ENCODE measurements around the gene SULT1A3. TPM values are rescaled to one million over a fixed set of nuclear protein-coding genes. Genes with fewer than 3 reads are reported as not detected.

SULT1A3 gene
- total RNA-seq, 1 experiment from 2014 or later, result 8.3 TPM

- no peak for DNase-seq (ENCODE audit: low spot score)
- Mint-ChIP-seq H3K4me1 (no peaks in the 10 kb centered on the region), H3K9me3 (peaks cover 6% of the 10 kb centered on the region), H3K27ac (no peak overlapping the region), H3K4me3 (no peak overlapping the region), H3K27me3 (ENCODE audit: low read depth) (peaks cover 27% of the 10 kb centered on the region), H3K36me3 (peaks cover 5% of the 10 kb centered on the region)
- ATAC-seq, result no peak
- TF ChIP-seq ESRRA (CRISPR knock-in tag; IDR thresholded peaks at IDR 0.05; ENCODE audit: borderline replicate concordance) (no peak), MXD4 (CRISPR knock-in tag; IDR thresholded peaks at IDR 0.05; ENCODE audit: borderline replicate concordance) (no peak)
- TF ChIP-seq, protein P1, sequence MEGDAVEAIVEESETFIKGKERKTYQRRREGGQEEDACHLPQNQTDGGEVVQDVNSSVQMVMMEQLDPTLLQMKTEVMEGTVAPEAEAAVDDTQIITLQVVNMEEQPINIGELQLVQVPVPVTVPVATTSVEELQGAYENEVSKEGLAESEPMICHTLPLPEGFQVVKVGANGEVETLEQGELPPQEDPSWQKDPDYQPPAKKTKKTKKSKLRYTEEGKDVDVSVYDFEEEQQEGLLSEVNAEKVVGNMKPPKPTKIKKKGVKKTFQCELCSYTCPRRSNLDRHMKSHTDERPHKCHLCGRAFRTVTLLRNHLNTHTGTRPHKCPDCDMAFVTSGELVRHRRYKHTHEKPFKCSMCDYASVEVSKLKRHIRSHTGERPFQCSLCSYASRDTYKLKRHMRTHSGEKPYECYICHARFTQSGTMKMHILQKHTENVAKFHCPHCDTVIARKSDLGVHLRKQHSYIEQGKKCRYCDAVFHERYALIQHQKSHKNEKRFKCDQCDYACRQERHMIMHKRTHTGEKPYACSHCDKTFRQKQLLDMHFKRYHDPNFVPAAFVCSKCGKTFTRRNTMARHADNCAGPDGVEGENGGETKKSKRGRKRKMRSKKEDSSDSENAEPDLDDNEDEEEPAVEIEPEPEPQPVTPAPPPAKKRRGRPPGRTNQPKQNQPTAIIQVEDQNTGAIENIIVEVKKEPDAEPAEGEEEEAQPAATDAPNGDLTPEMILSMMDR (IDR thresholded peaks at IDR 0.05), result no peak
- CTCF ChIA-PET, result interaction anchor here (0.7 to 1.4 kb wide), 2 partner anchors 52 to 229 kb away, joined by 3 to 4 read pairs; no protein-coding TSS in a partner anchor
- POLR2A ChIA-PET, result no interaction called here
Observed at GRCh38 chr16:30163538-30163937, 35.5 kb upstream of the SULT1A3 start.

GRCh38 chr16:30166202-30166902, 32.7 kb upstream of the SULT1A3 start:
- H3K27me3 Mint-ChIP-seq (ENCODE audit: low read depth), result peaks cover 21% of the 10 kb centered on the region
- no peak for ATAC-seq
- no peak overlapping the region for H3K27ac Mint-ChIP-seq
- ChIA-PET POLR2A (no interaction called here), CTCF (no interaction called here)
- no peaks in the 10 kb centered on the region for H3K4me1 Mint-ChIP-seq
- peaks cover 2% of the 10 kb centered on the region; the same call in 1 of the 2 replicates for H3K36me3 Mint-ChIP-seq
- DNase-seq (ENCODE audit: low spot score), result no peak
- H3K4me3 Mint-ChIP-seq, result no peak overlapping the region
- H3K9me3 Mint-ChIP-seq, result peaks cover 3% of the 10 kb centered on the region; the same call in 1 of the 2 replicates
- TF ChIP-seq SP1 (CRISPR knock-in tag; conservative IDR thresholded peaks at IDR 0.05) (no peak), MXD4 (CRISPR knock-in tag; IDR thresholded peaks at IDR 0.05; ENCODE audit: borderline replicate concordance) (no peak), SMAD3 (CRISPR knock-in tag; IDR thresholded peaks at IDR 0.05; ENCODE audit: borderline replicate concordance) (no peak), STAT6 (CRISPR knock-in tag; conservative IDR thresholded peaks at IDR 0.05; ENCODE audit: low read depth) (no peak), JUN (CRISPR knock-in tag; IDR thresholded peaks at IDR 0.05) (no peak), ZNF416 (CRISPR knock-in tag; IDR thresholded peaks at IDR 0.05) (no peak), ZNF138 (CRISPR knock-in tag; conservative IDR thresholded peaks at IDR 0.05) (no peak), E2F4 (CRISPR knock-in tag; IDR thresholded peaks at IDR 0.05; ENCODE audit: borderline replicate concordance, low read depth) (no peak), MYBL2 (CRISPR knock-in tag; IDR thresholded peaks at IDR 0.05) (no peak), ZBTB43 (CRISPR knock-in tag; IDR thresholded peaks at IDR 0.05) (no peak), IRF2 (CRISPR knock-in tag; IDR thresholded peaks at IDR 0.05; ENCODE audit: borderline replicate concordance, low read depth) (no peak), ELF4 (CRISPR knock-in tag; IDR thresholded peaks at IDR 0.05; ENCODE audit: low read depth) (no peak), RELA (CRISPR knock-in tag; IDR thresholded peaks at IDR 0.05; ENCODE audit: borderline replicate concordance) (no peak), ZNF281 (CRISPR knock-in tag; IDR thresholded peaks at IDR 0.05) (no peak)
- TF ChIP-seq, protein P2, sequence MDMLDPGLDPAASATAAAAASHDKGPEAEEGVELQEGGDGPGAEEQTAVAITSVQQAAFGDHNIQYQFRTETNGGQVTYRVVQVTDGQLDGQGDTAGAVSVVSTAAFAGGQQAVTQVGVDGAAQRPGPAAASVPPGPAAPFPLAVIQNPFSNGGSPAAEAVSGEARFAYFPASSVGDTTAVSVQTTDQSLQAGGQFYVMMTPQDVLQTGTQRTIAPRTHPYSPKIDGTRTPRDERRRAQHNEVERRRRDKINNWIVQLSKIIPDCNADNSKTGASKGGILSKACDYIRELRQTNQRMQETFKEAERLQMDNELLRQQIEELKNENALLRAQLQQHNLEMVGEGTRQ (CRISPR knock-in tag; IDR thresholded peaks at IDR 0.05), result no peak
- TF ChIP-seq, protein P3, sequence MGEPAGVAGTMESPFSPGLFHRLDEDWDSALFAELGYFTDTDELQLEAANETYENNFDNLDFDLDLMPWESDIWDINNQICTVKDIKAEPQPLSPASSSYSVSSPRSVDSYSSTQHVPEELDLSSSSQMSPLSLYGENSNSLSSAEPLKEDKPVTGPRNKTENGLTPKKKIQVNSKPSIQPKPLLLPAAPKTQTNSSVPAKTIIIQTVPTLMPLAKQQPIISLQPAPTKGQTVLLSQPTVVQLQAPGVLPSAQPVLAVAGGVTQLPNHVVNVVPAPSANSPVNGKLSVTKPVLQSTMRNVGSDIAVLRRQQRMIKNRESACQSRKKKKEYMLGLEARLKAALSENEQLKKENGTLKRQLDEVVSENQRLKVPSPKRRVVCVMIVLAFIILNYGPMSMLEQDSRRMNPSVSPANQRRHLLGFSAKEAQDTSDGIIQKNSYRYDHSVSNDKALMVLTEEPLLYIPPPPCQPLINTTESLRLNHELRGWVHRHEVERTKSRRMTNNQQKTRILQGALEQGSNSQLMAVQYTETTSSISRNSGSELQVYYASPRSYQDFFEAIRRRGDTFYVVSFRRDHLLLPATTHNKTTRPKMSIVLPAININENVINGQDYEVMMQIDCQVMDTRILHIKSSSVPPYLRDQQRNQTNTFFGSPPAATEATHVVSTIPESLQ (CRISPR knock-in tag; IDR thresholded peaks at IDR 0.05), result no peak
- TF ChIP-seq, protein P4, sequence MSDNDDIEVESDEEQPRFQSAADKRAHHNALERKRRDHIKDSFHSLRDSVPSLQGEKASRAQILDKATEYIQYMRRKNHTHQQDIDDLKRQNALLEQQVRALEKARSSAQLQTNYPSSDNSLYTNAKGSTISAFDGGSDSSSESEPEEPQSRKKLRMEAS (CRISPR knock-in tag; IDR thresholded peaks at IDR 0.05), result no peak
